AG09309 (cell line): Measurements from ENCODE around the gene ADPGK.

Experiments used
- DNase-seq: peaks from one replicate; pipeline ENCODE4 v3.0.0-alpha.2; 2010; ENCODE audit warnings: low read depth
- H3K4me3 ChIP-seq: 2 replicates; pipeline ENCODE4 v1.5.1; 2011; ENCODE audit warnings: mild to moderate bottlenecking, low read depth, low read length, moderate library complexity; ENCODE audit not compliant: control insufficient read depth
- TF ChIP-seq, protein P1 (sequence below): IDR thresholded peaks from 2 replicates; pipeline ENCODE4 v1.5.1; 2011; ENCODE audit warnings: mild to moderate bottlenecking, low read depth, low read length, inconsistent platforms; ENCODE audit not compliant: insufficient read depth, control insufficient read depth; ENCODE audit errors: missing control alignments

ADPGK gene

DNA sequence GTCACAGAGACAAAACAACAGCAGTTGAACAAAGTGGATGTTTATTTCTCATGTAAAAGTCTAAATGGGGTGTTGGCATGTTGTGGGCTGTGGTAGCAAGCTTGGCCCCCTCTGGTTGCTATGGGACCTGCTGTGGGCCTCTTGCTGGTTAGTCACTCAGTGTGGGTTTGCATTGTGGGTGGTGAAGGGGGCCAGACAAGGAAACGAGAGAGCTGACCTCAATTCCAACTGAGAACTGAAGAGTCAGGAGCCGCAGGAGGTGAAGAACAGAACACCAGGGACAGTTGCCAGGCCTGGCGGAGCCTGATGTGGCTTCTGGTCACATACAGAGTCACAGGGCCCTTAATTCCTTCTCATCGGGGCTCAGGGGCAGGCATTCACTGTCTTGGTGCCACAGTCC is 1.9 kb upstream of the ADPGK start:
- peak; percentile 32 for DNase-seq
- no peak overlapping the region for H3K4me3 ChIP-seq
- TF ChIP-seq, protein P1, sequence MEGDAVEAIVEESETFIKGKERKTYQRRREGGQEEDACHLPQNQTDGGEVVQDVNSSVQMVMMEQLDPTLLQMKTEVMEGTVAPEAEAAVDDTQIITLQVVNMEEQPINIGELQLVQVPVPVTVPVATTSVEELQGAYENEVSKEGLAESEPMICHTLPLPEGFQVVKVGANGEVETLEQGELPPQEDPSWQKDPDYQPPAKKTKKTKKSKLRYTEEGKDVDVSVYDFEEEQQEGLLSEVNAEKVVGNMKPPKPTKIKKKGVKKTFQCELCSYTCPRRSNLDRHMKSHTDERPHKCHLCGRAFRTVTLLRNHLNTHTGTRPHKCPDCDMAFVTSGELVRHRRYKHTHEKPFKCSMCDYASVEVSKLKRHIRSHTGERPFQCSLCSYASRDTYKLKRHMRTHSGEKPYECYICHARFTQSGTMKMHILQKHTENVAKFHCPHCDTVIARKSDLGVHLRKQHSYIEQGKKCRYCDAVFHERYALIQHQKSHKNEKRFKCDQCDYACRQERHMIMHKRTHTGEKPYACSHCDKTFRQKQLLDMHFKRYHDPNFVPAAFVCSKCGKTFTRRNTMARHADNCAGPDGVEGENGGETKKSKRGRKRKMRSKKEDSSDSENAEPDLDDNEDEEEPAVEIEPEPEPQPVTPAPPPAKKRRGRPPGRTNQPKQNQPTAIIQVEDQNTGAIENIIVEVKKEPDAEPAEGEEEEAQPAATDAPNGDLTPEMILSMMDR: no peak

DNA sequence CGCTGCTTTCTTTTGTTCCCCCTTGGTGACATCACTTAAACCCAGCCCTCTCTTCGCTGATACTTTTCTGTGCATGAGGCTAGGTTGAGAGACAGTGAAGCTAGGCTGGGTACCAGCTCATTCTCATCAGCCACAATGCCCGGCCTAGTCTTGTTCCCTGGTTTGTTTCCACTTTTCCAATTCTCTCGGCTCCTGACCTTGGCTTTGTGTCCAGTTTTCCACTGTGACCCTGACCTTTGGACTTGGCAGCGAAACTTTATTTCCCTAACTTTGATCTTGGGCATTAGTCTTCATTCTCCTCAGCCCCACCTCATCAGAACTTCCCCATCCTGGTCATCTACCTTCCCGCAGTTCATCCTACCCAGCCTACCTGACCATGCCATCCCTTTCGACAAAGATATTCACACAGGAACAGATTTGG is 908 bp upstream of the ADPGK start:
- peak overlapping the region; percentile 76 for H3K4me3 ChIP-seq
- TF ChIP-seq, protein P1: no peak
- no peak for DNase-seq

DNA sequence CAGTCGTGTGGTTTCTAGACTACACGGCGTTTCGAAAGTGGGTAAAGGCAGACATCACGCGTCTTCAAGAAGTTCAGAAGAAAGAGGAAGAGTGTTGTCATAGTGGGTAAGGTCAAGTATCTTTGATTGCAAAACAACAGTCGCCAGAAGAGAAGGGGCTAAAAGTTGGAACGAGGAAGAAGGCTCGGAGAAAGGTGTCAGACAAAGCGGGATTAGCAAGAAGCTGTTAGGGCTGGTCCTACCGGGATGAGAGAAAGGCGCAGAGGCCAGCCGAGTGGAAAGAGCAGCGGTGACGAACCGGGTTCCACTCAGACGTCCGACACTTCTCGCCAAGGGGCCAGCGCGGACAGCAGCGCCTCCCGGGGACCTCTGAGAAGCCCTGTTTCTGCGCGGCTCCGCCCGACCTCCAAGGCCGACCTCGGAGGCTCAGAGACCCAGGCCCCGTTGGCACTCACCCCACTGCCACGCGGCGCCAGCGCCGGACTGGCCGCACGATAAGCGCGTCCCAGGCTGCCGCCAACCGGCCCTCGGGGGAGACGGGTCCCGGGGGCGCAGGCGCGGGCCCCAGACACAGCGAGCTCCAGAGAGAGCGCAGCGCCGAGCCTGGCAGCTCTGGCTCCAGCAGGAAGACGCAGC is 436 bp downstream of the ADPGK start:
- no peak for DNase-seq
- TF ChIP-seq, protein P1: no peak

DNA sequence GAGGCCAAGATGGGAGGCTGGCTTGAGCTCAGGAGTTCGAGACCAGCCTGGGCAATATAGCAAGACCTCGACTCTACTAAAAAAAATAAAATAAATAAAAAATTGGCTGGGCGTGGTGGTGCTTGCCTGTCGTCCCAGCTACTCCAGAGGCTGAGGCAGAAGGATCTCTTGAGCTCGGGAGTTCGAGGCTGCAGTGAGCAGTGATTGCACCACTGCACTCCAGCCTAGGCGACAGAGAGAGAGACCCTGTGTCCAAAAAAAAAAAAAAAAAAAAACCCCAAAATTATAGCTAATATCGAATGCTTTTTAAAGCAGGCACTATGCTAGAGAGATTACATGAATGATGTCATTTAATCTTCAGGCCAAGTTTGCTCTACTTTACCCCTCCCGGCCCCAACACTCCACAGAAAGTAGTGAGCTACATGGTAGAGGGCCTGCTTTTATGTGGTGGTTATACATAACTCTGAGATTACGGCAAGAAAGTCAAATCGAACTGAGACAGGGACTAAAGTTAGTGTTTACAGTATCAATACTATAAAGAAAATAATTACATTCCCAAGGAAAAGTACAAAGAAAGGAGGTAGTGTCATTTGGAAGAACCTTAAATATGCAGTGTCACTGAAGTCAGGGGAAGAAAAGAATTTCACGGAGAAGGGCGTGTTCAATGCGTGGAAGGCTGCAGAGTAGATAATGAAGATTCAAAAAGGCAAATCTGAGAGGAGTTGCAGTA is 1.1 kb downstream of the ADPGK start:
- DNase-seq: no peak
- H3K4me3 ChIP-seq: peak overlapping the region; percentile 76
- TF ChIP-seq, protein P1: no peak

More for the DNA sequence above, 436 bp downstream of the ADPGK start:
- peak overlapping the region; percentile 76 for H3K4me3 ChIP-seq

DNA sequence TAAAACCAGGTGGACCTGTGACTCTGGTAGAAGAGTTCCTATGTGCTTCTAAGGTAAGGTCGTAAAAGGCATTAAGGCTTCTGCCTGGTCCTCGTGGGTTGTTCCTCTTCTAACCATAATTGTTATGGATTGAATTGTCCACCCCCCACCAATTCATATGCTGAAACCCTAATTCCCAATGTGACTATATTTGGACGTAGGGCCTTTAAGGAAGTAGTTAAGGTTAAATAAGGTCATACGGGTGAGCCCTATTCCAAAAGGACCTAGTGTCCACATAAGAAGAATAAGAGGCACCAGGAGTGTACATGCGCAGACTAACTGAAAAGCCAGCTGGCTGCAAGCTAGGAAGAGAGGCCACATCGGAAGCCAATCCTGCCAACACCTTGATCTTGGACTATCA is 1.9 kb downstream of the ADPGK start:
- no peak overlapping the region for H3K4me3 ChIP-seq
- TF ChIP-seq, protein P1: no peak
- no peak for DNase-seq

DNA sequence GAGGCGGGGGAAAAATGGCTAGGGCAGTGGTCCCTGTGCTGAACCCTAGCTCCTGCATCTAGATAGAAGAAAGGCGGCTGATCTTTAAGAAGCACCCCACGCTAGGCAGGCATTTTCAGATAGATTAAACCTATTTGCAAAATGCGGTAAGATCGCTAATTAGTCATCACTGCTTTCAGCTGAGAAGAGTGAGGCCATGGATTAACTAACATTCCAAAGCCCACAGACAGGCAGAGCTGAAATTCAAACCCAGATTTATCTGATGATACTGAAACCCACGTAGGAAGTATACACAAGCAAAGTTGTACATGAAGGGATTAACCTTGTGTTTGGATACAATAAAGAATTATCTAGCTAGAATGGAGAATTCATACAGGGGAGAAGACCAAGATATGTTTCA is 4.8 kb downstream of the ADPGK start:
- TF ChIP-seq, protein P1: no peak
- H3K4me3 ChIP-seq: no peak overlapping the region
- DNase-seq: no peak
